HG03280 (cell line): Measurements from ENCODE around the gene IER5.
"Not testable (repeated sequence)": the region's sequence is repeated elsewhere in the genome, so short reads cannot be mapped to it uniquely, and the experiment has no call there.

Source experiments
- ATAC-seq: cut with Tn5 transposase; IDR thresholded peaks from one replicate; pipeline ENCODE4 v1.9.1; 2021; ENCODE audit warnings: mild to moderate bottlenecking, moderate library complexity; ENCODE audit not compliant: unreplicated experiment

The IER5 gene

GRCh38 chr1:181088079-181089016, at the start of gene IER5:
TSS of gene IER5 (plus strand) at chr1:181088700. CDS start at chr1:181088903, 203 bp downstream.
- ATAC-seq, result peak; percentile 76

GRCh38 chr1:181040284-181040865, 48.1 kb upstream of the IER5 start:
- no peak for ATAC-seq

GRCh38 chr1:181043025-181043888, 45.2 kb upstream of the IER5 start:
- ATAC-seq, result no peak

- peak; percentile 75 for ATAC-seq
Measured at GRCh38 chr1:181044449-181044966, 44.0 kb upstream of the IER5 start.

GRCh38 chr1:181045946-181046345, 42.6 kb upstream of the IER5 start:
- ATAC-seq, result not testable (repeated sequence)

GRCh38 chr1:181049378-181049777, 39.1 kb upstream of the IER5 start:
- no peak for ATAC-seq

- no peak for ATAC-seq
Measured at GRCh38 chr1:181050922-181051321, 37.6 kb upstream of the IER5 start.

- ATAC-seq, result no peak
Measured at GRCh38 chr1:181056560-181056959, 31.9 kb upstream of the IER5 start.

GRCh38 chr1:181057079-181057478, 31.4 kb upstream of the IER5 start:
- ATAC-seq, result no peak

GRCh38 chr1:181059435-181059834, 29.1 kb upstream of the IER5 start:
- no peak for ATAC-seq

- no peak for ATAC-seq
Measured at GRCh38 chr1:181060066-181060465, 28.4 kb upstream of the IER5 start.

GRCh38 chr1:181060947-181061346, 27.6 kb upstream of the IER5 start:
- ATAC-seq, result not testable (repeated sequence)

- ATAC-seq, result no peak
Measured at GRCh38 chr1:181061487-181061886, 27.0 kb upstream of the IER5 start.

- peak; percentile 87 for ATAC-seq
Measured at GRCh38 chr1:181061891-181062835, 26.3 kb upstream of the IER5 start.

GRCh38 chr1:181062836-181063428, 25.6 kb upstream of the IER5 start:
- ATAC-seq, result peak; percentile 62

- no peak for ATAC-seq
Measured at GRCh38 chr1:181064011-181064623, 24.4 kb upstream of the IER5 start.

GRCh38 chr1:181064702-181065101, 23.8 kb upstream of the IER5 start:
- ATAC-seq, result no peak

GRCh38 chr1:181073638-181074037, 14.9 kb upstream of the IER5 start:
- ATAC-seq, result no peak

GRCh38 chr1:181075766-181076350, 12.6 kb upstream of the IER5 start:
- ATAC-seq, result no peak
